H1 (cell line): Measurements from ENCODE around the gene FIZ1. TPM values are rescaled to one million over a fixed set of nuclear protein-coding genes. Genes with fewer than 3 reads are reported as not detected.
A peak's percentile ranks its signal among the peaks of the same experiment; 100 is the strongest.

Source experiments
- CTCF ChIA-PET: fragments of 300-600 bp; sonication (Branson Sonifier 250); formaldehyde crosslinking; loops from one replicate; lab custom pipeline; 2021; ENCODE audit not compliant: partially characterized antibody; lab: Charles Lee
- POLR2A ChIA-PET: fragments of 300-600 bp; sonication (Branson Sonifier 250); formaldehyde crosslinking; loops from one replicate; lab custom pipeline; 2021; ENCODE audit warnings: inconsistent platforms; ENCODE audit not compliant: partially characterized antibody; lab: Charles Lee
- DNase-seq, 2 experiments: peaks; one replicate each; pipeline versions ENCODE4 v3.0.0 to v3.0.0-alpha.2; 2010 to 2022; ENCODE audit warnings: low spot score in 2 of 2, low read depth in 1 of 2, mixed read lengths in 1 of 2
- FAIRE-seq: peaks from 2 replicates; lab custom pipeline; 2011; peaks lifted over from hg19 to GRCh38; lab: Jason Lieb, UNC
- H2AFZ ChIP-seq: 2 replicates; pipeline ENCODE4 v1.8.1; 2012; ENCODE audit warnings: low read length, inconsistent platforms
- H2AK5ac ChIP-seq: 2 replicates; pipeline ENCODE4 v1.6.1; 2013; ENCODE audit warnings: low read depth, low read length
- H2BK120ac ChIP-seq: replicated peaks from 2 replicates; pipeline ENCODE3; 2013; ENCODE audit warnings: low read depth, low read length, inconsistent platforms
- H2BK12ac ChIP-seq: 2 replicates; pipeline ENCODE4 v1.6.1; 2013; ENCODE audit warnings: low read depth, low read length
- H2BK15ac ChIP-seq: 2 replicates; pipeline ENCODE4 v1.6.1; 2013; ENCODE audit warnings: low read length
- H2BK20ac ChIP-seq: 2 replicates; pipeline ENCODE4 v1.6.1; 2013; ENCODE audit warnings: low read length
- H2BK5ac ChIP-seq: 2 replicates; pipeline ENCODE4 v1.6.1; 2013; ENCODE audit warnings: low read depth, low read length
- H3K14ac ChIP-seq: 2 replicates; pipeline ENCODE4 v1.6.1; 2013; ENCODE audit warnings: inconsistent platforms; ENCODE audit not compliant: insufficient read length
- H3K18ac ChIP-seq: 2 replicates; pipeline ENCODE4 v1.6.1; 2013; ENCODE audit warnings: low read length; ENCODE audit errors: extremely low read depth
- H3K23ac ChIP-seq: 2 replicates; pipeline ENCODE4 v1.6.1; 2013; ENCODE audit warnings: inconsistent platforms; ENCODE audit not compliant: insufficient read length
- H3K23me2 ChIP-seq: 2 replicates; pipeline ENCODE4 v1.6.1; 2013; ENCODE audit warnings: low read depth, low read length
- H3K27ac ChIP-seq: 2 replicates; pipeline ENCODE4 v1.6.1; 2011; ENCODE audit warnings: low read depth, low read length, inconsistent platforms
- H3K27me3 ChIP-seq, 4 experiments: replicated peaks in 1 of 4; 1 replicate in 1 of 4; 2 replicates in 3 of 4; pipeline versions ENCODE4 v1.6.1 to v1.8.1; 2011 to 2013; ENCODE audit warnings: low read length in 3 of 4, mild to moderate bottlenecking in 3 of 4, inconsistent platforms in 2 of 4, mixed read lengths in 2 of 4, moderate library complexity in 1 of 4; ENCODE audit not compliant: control insufficient read depth in 3 of 4, insufficient read depth in 3 of 4; ENCODE audit errors: extremely low read depth in 1 of 4
- H3K36me3 ChIP-seq, 4 experiments: 2 replicates each; pipeline versions ENCODE4 v1.6.1 to v1.8.1; 2011 to 2013; ENCODE audit warnings: mild to moderate bottlenecking in 4 of 4, low read length in 3 of 4, moderate library complexity in 2 of 4, control low read depth in 1 of 4, inconsistent platforms in 1 of 4; ENCODE audit not compliant: insufficient read depth in 4 of 4, control insufficient read depth in 2 of 4
- H3K4ac ChIP-seq: replicated peaks from 2 replicates; pipeline ENCODE3; 2013; ENCODE audit warnings: low read length, low read depth, mixed read lengths, inconsistent platforms; ENCODE audit not compliant: insufficient read length
- H3K4me1 ChIP-seq, 4 experiments: replicated peaks in 1 of 4; 1 replicate in 1 of 4; 2 replicates in 3 of 4; pipeline versions ENCODE4 v1.6.1 to v1.8.1; 2011 to 2013; ENCODE audit warnings: low read length in 3 of 4, inconsistent platforms in 2 of 4, mixed read lengths in 1 of 4; ENCODE audit not compliant: insufficient read depth in 4 of 4, control insufficient read depth in 3 of 4
- H3K4me2 ChIP-seq, 2 experiments: 2 replicates each; pipeline versions ENCODE4 v1.6.1 to v1.8.1; 2011 to 2013; ENCODE audit warnings: low read depth in 2 of 2, low read length in 2 of 2, control low read depth in 1 of 2, inconsistent platforms in 1 of 2, mild to moderate bottlenecking in 1 of 2; ENCODE audit not compliant: insufficient read depth in 1 of 2
- H3K4me3 ChIP-seq, 4 experiments: fragments of 200-600, 300-600 bp in 1 of 4; sonication (generic), shearing (Covaris generic), sonication (Bioruptor Twin) in 1 of 4; 2 replicates each; pipeline versions ENCODE4 v1.5.1 to v1.8.1; 2011 to 2016; ENCODE audit warnings: low read length in 4 of 4, low read depth in 3 of 4, control low read depth in 2 of 4, inconsistent platforms in 2 of 4, mild to moderate bottlenecking in 2 of 4, mixed read lengths in 1 of 4, moderate library complexity in 1 of 4; ENCODE audit not compliant: insufficient read depth in 2 of 4; ENCODE audit errors: extremely low read depth in 1 of 4
- H3K56ac ChIP-seq: replicated peaks from 2 replicates; pipeline ENCODE3; 2013; ENCODE audit warnings: low read depth, mild to moderate bottlenecking, mixed read lengths, low read length, inconsistent platforms; ENCODE audit not compliant: insufficient read length
- H3K79me1 ChIP-seq: 2 replicates; pipeline ENCODE4 v1.6.1; 2013; ENCODE audit warnings: low read depth, low read length, control low read depth
- H3K79me2 ChIP-seq, 2 experiments: 2 replicates each; pipeline versions ENCODE4 v1.6.1 to v1.8.1; 2012 to 2013; ENCODE audit warnings: low read length in 2 of 2, mild to moderate bottlenecking in 2 of 2, inconsistent platforms in 1 of 2; ENCODE audit not compliant: insufficient read depth in 2 of 2, control insufficient read depth in 1 of 2
- H3K9ac ChIP-seq, 4 experiments: replicated peaks in 1 of 4; 1 replicate in 1 of 4; 2 replicates in 3 of 4; pipeline versions ENCODE4 v1.6.1 to v1.8.1; 2011 to 2013; ENCODE audit warnings: low read depth in 3 of 4, low read length in 3 of 4, control low read depth in 2 of 4, mild to moderate bottlenecking in 2 of 4, moderate library complexity in 2 of 4, inconsistent platforms in 1 of 4; ENCODE audit errors: extremely low read depth in 1 of 4
- H3K9me3 ChIP-seq, 2 experiments: 2 replicates each; pipeline versions ENCODE4 v1.6.1 to v1.8.1; 2012 to 2013; ENCODE audit warnings: mild to moderate bottlenecking in 2 of 2, moderate library complexity in 2 of 2, control low read depth in 1 of 2, inconsistent platforms in 1 of 2, low read depth in 1 of 2, low read length in 1 of 2, mixed read lengths in 1 of 2; ENCODE audit not compliant: insufficient read depth in 2 of 2
- H4K20me1 ChIP-seq, 2 experiments: replicated peaks in 1 of 2; 2 replicates each; pipeline versions ENCODE3 to v1.8.1; 2011 to 2013; ENCODE audit warnings: inconsistent platforms in 2 of 2, low read length in 2 of 2, mild to moderate bottlenecking in 1 of 2; ENCODE audit not compliant: insufficient read depth in 2 of 2, control insufficient read depth in 1 of 2
- H4K5ac ChIP-seq: 2 replicates; pipeline ENCODE4 v1.6.1; 2013; ENCODE audit warnings: low read length, low read depth, mixed read lengths, inconsistent platforms; ENCODE audit not compliant: insufficient read length
- H4K8ac ChIP-seq: 2 replicates; pipeline ENCODE4 v1.8.0; 2013; ENCODE audit warnings: mild to moderate bottlenecking, moderate library complexity, low read length, inconsistent platforms; ENCODE audit not compliant: insufficient read depth; ENCODE audit errors: extremely low read depth
- H4K91ac ChIP-seq: replicated peaks from 2 replicates; pipeline ENCODE3; 2013; ENCODE audit warnings: low read length, mixed read lengths, inconsistent platforms; ENCODE audit not compliant: insufficient read length
- BCL11A ChIP-seq, 2 experiments: IDR thresholded peaks; one replicate each; pipeline ENCODE4 v1.6.1; 2011; ENCODE audit warnings: low read depth in 2 of 2, low read length in 2 of 2, mild to moderate bottlenecking in 2 of 2
- FOSL1 ChIP-seq: IDR thresholded peaks from 2 replicates; pipeline ENCODE4 v1.6.1; 2011; ENCODE audit warnings: mild to moderate bottlenecking, low read depth, low read length, moderate library complexity; ENCODE audit not compliant: insufficient read depth
- GABPA ChIP-seq: IDR thresholded peaks from 2 replicates; pipeline ENCODE4 v1.6.1; 2011; ENCODE audit warnings: mild to moderate bottlenecking, low read length, moderate library complexity, borderline replicate concordance; ENCODE audit not compliant: insufficient read depth
- JUND ChIP-seq: IDR thresholded peaks from 2 replicates; pipeline ENCODE4 v1.6.1; 2011; ENCODE audit warnings: mild to moderate bottlenecking, improper control_type of control experiment, low read length
- KDM1A ChIP-seq: fragments of 200-600, 300-600 bp; sonication (generic); IDR thresholded peaks from 2 replicates; pipeline ENCODE4 v1.7.1; 2016; ENCODE audit warnings: mild to moderate bottlenecking, low read length, borderline replicate concordance
- SP1 ChIP-seq: IDR thresholded peaks from 2 replicates; pipeline ENCODE4 v1.6.1; 2011; ENCODE audit warnings: low read depth, low read length
- SRF ChIP-seq: IDR thresholded peaks from 2 replicates; pipeline ENCODE4 v1.6.1; 2011; ENCODE audit warnings: mild to moderate bottlenecking, low read depth, low read length, moderate library complexity
- WGBS, 2 experiments: shearing (Covaris generic) in 1 of 2; methylation state at CpG; one replicate each; pipeline versions ENCODE4 v1.1.6 to v1.1.7; 2013 to 2015; ENCODE audit warnings: low lambda C conversion rate in 2 of 2, mixed read lengths in 2 of 2, inconsistent platforms in 1 of 2, low coverage in 1 of 2, missing lambda C conversion rate in 1 of 2; ENCODE audit not compliant: insufficient replicate concordance in 2 of 2, insufficient coverage in 1 of 2, insufficient read length in 1 of 2; ENCODE audit errors: extremely low coverage in 1 of 2, missing lambda C conversion rate in 1 of 2; 5-methylcytosine and 5-hydroxymethylcytosine counted together
- polyA plus RNA-seq, 7 experiments: library from polyadenylated mRNA; depleted of rRNA in 3 of 7; stranded (reverse) in 5 of 7; unstranded in 2 of 7; fragments of >200 nt in 5 of 7; fragments of 200-250 nt in 2 of 7; gene quantifications; 1 replicate in 5 of 7; 2 replicates in 1 of 7; 4 replicates in 1 of 7; pipeline versions ENCODE4 v1.2.1 to v1.2.3, GENCODE V29; 2011 to 2013; ENCODE audit warnings: missing spikeins in 2 of 7, mixed read lengths in 2 of 7
- total RNA-seq: library from RNA; stranded (reverse); fragmentation: NEBNext Ultra II Directional; extraction: Animal tissue kit (Norgen Biotek cat#: 25700); gene quantifications from 2 replicates; pipeline ENCODE4 v1.2.1, GENCODE V29; 2021

FIZ1 gene
- total and polyA plus RNA-seq, 2 of the 8 experiments (the other 6 are each of a cell fraction or from before 2014, with no cell fraction given) = 9.1 to 18.5 TPM

DNA sequence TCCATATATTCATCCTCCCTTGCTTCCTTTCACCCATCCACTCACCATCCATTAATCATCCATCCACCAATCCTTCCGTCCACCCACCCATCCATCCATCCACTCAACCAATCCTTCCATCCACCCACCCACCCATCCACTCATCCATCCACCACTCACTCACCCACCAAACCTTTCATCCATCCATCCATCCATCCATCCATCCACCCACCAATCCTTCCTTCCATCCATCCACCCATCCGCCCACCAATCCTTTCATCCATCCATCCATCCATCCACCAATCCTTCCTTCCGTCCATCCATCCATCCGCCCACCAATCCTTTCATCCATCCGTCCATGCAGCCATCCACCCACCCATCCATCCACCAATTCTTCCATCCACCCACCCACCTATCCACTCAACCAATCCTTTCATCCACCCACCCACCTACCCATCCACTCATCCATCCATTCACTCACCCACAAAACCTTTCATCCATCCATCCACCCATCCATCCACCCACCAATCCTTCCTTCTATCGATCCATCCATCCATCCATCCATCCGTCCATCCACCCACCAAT, 56.9 kb downstream of the FIZ1 start:
- no peaks in the 10 kb centered on the region for H3K79me1 ChIP-seq
- H3K14ac ChIP-seq = no peak overlapping the region
- no peak overlapping the region for H4K5ac ChIP-seq
- WGBS, 2 experiments = 85 to 100% methylated on average over 6 to 7 of the region's 7 CpGs
- H4K20me1 ChIP-seq = peaks cover 0 to 3% of the 10 kb centered on the region in 2 experiments
- no peaks in the 10 kb centered on the region; a peak in 1 of 8 replicates for H3K36me3 ChIP-seq
- POLR2A ChIA-PET = no interaction called here
- H2BK20ac ChIP-seq = no peak overlapping the region
- H3K23me2 ChIP-seq = peaks cover 12% of the 10 kb centered on the region; the same call in 1 of the 2 replicates
- no peak overlapping the region for H3K4me3 ChIP-seq
- H2BK5ac ChIP-seq = no peak overlapping the region
- no peak overlapping the region for H4K8ac ChIP-seq
- H3K9me3 ChIP-seq = no peaks in the 10 kb centered on the region
- no peak overlapping the region for H3K23ac ChIP-seq
- H3K18ac ChIP-seq = no peak overlapping the region
- FAIRE-seq = no peak
- no peak overlapping the region for H2AFZ ChIP-seq
- no peak overlapping the region for H2BK15ac ChIP-seq
- no peaks in the 10 kb centered on the region; a peak in 3 of 7 replicates for H3K27me3 ChIP-seq
- peaks cover 0 to 23% (median 14%) of the 10 kb centered on the region in 4 experiments; a peak in 6 of 7 replicates for H3K4me1 ChIP-seq
- H3K27ac ChIP-seq = no peak overlapping the region
- H2AK5ac ChIP-seq = no peak overlapping the region
- CTCF ChIA-PET = interaction anchor here (1.0 kb wide), 1 partner anchor 90 kb away, joined by 4 read pairs; no protein-coding TSS in a partner anchor
- no peak for DNase-seq
- no peak overlapping the region for H3K4me2 ChIP-seq
- H2BK12ac ChIP-seq = 0 out of 2 replicates have a peak overlapping the region, but pooled peaks have one; percentile 39
- no peak overlapping the region for H3K4ac ChIP-seq
- no peak overlapping the region for H2BK120ac ChIP-seq
- TF ChIP-seq SP1 (no peak), FOSL1 (no peak), JUND (no peak), KDM1A (no peak), BCL11A (IDR thresholded peaks at IDR 0.05; ENCODE audit: low read depth in 2 of 2, low read length in 2 of 2) (no peak), GABPA (no peak), SRF (no peak)
- H3K56ac ChIP-seq = peak overlapping the region; percentile 53
- no peak overlapping the region for H4K91ac ChIP-seq
- H3K9ac ChIP-seq = no peak overlapping the region
- H3K79me2 ChIP-seq = no peaks in the 10 kb centered on the region
